Measurements from ENCODE around the gene IFNL4.

- TF ChIP-seq POLR2A (IDR thresholded peaks at IDR 0.05; ENCODE audit: low read depth, low read length) = no peak
- TF ChIP-seq TAF1 (IDR thresholded peaks at IDR 0.05; ENCODE audit: low read depth, low read length) = no peak
- TF ChIP-seq POLR2AphosphoS5 (IDR thresholded peaks at IDR 0.05; ENCODE audit: low read depth, low read length) = no peak
- no peak for TF ChIP-seq SPI1 (IDR thresholded peaks at IDR 0.05; ENCODE audit: low read depth, low read length)
- TF ChIP-seq PAX5 (IDR thresholded peaks at IDR 0.05; ENCODE audit: insufficient read depth, low read length, severe bottlenecking) = no peak
Measured at GRCh38 chr19:39251846-39252245, 3.2 kb upstream of the IFNL4 start.

Data from GM12891 (cell line).